ENCODE measurements around the gene MGME1. TPM values are rescaled to one million over a fixed set of nuclear protein-coding genes. Genes with fewer than 3 reads are reported as not detected.
"Not testable (repeated sequence)": the region's sequence is repeated elsewhere in the genome, so short reads cannot be mapped to it uniquely, and the experiment has no call there.

Gene MGME1
- total and polyA plus RNA-seq, 2 of the 13 experiments (the other 11 are each of a cell fraction or from before 2014, with no cell fraction given) = 36.7 to 66.6 TPM

DNA sequence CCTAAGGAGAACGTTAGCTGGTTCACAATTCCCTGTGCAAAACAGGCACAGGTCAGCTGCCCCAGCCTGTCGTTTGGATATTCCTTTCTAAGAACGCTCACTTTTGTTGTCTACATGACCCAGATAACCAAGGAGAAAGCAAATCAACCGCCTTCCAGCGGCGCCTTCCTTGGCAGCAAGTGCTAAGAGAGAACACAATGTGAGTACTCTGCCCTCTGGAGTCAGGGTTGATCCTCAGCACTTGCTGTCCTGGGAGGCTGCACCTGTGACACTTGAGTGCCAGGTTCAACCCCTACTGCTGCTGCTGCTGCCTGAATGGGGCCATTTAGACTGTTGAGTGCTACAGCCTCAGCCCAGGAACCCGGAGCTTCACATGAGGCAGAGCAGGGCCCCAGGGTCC is 52.1 kb downstream of the MGME1 start (continued):
- TF ChIP-seq SRSF9 (IDR thresholded peaks at IDR 0.05; ENCODE audit: borderline replicate concordance, insufficient read depth, low read depth, low read length, poor library complexity, severe bottlenecking) (no peak), THYN1 (CRISPR knock-in tag; IDR thresholded peaks at IDR 0.05; ENCODE audit: borderline replicate concordance, low read depth) (no peak), SRY (CRISPR knock-in tag; IDR thresholded peaks at IDR 0.05) (no peak), IKZF4 (CRISPR knock-in tag; IDR thresholded peaks at IDR 0.05; ENCODE audit: borderline replicate concordance, low read depth, not compliant biosample characterization) (no peak)
- TF ChIP-seq, protein P1, sequence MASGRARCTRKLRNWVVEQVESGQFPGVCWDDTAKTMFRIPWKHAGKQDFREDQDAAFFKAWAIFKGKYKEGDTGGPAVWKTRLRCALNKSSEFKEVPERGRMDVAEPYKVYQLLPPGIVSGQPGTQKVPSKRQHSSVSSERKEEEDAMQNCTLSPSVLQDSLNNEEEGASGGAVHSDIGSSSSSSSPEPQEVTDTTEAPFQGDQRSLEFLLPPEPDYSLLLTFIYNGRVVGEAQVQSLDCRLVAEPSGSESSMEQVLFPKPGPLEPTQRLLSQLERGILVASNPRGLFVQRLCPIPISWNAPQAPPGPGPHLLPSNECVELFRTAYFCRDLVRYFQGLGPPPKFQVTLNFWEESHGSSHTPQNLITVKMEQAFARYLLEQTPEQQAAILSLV (CRISPR knock-in tag; IDR thresholded peaks at IDR 0.05; ENCODE audit: borderline replicate concordance) = no peak
- TF ChIP-seq, protein P2, sequence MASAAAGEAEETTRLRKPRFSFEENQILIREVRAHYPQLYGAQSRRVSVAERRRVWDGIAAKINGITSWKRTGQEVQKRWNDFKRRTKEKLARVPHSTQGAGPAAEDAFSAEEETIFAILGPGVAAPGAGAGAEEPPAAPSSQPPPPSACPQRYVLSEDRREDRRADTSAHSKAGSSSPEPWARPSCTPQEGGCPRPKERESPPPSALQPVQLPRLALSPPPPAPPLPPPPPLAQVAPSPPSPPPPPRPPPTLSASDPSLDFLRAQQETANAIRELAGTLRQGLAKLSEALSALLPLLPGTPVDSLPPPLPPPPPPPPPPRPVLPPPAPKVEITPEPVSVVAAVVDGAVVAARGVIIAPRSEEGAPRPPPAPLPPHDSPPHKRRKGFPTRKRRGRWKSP (CRISPR knock-in tag; IDR thresholded peaks at IDR 0.05) = no peak

DNA sequence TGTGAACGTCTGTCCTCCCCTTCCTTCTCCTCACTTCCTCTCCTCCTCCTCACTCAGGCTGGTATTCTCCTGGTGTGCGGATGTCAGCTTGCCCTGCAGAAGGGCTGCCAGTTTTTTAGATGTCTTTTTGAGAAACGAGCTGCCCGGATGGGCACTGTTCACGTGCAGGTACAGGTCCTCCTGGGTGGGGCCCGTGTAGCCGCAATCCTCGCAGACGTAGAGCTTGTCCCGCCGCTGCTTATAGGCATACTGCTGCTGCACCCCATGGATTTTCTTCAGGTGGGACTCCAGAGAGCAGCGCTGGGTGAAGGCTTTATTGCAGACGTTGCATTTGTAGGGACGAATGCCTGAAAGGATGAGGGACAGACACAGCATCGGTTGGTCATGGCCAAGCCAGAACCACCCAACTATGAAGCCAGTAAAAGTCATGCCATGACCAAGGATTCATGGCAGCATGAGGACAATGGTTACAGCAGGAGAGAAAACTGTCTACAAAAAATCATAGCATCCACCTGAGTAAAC is 55.8 kb downstream of the MGME1 start:
- Histone ChIP-seq H3K9me3 (ENCODE audit: low read length) (no peaks in the 10 kb centered on the region), H3K36me3 (replicated peaks in 1 of 2; ENCODE audit: control insufficient read depth in 1 of 2, insufficient read depth in 2 of 2, low read length in 2 of 2) (no peaks in the 10 kb centered on the region), H3K9ac (ENCODE audit: insufficient read depth, low read depth, low read length) (no peak overlapping the region), H2AFZ (ENCODE audit: low read length) (no peak overlapping the region), H3K27me3 (ENCODE audit: control insufficient read depth in 1 of 2, insufficient read depth in 2 of 2, low read length in 2 of 2) (peaks cover 0 to 8% of the 10 kb centered on the region in 2 experiments; a peak in 2 of 5 replicates), H3K4me3 (replicated peaks in 1 of 3; ENCODE audit: insufficient read depth in 1 of 3, low read depth in 2 of 3, low read length in 3 of 3) (no peak overlapping the region), H4K20me1 (ENCODE audit: insufficient read depth, low read length) (no peaks in the 10 kb centered on the region), H3K4me2 (ENCODE audit: low read depth, low read length) (no peak overlapping the region), H3K79me2 (ENCODE audit: insufficient read depth, low read length) (no peaks in the 10 kb centered on the region), H3K27ac (ENCODE audit: extremely low read length, insufficient read depth, low read length) (no peak overlapping the region), H3K4me1 (ENCODE audit: insufficient read depth, low read length) (peaks cover 3% of the 10 kb centered on the region)
- in situ Hi-C loops (cut with HindIII; ENCODE audit: extremely low pct_ligation_motif_present, low pct_unique_long_range_greater_than_20kb) = no loop called here
- TF ChIP-seq NR2F1 (CRISPR knock-in tag; IDR thresholded peaks at IDR 0.05) (no peak), GFI1 (CRISPR knock-in tag; IDR thresholded peaks at IDR 0.05; ENCODE audit: borderline replicate concordance) (no peak), MAFF (IDR thresholded peaks at IDR 0.05; ENCODE audit: low read depth, low read length) (peak; percentile 57), MAFK (conservative IDR thresholded peaks at IDR 0.05 in 1 of 2, IDR thresholded peaks at IDR 0.05 in 1 of 2; ENCODE audit: low read length in 2 of 2) (peak; percentile 70 to 72)
- TF ChIP-seq, protein P3, sequence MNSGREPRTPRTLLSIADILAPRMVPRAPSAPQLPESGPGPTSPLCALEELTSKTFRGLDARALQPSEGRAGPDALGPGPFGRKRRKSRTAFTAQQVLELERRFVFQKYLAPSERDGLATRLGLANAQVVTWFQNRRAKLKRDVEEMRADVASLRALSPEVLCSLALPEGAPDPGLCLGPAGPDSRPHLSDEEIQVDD (CRISPR knock-in tag; IDR thresholded peaks at IDR 0.05; ENCODE audit: borderline replicate concordance) = no peak
- ChIA-PET CTCF (ENCODE audit: low intra/inter-chr PET ratio, low total read pairs) (no interaction called here), POLR2A (no interaction called here)
- FAIRE-seq = no peak
- WGBS (ENCODE audit: low lambda C conversion rate) = 51% methylated on average over 15 of the region's 15 CpGs
- no peak for DNase-seq (ENCODE audit: low spot score)
- intact Hi-C loops (cut with micrococcal nuclease; ENCODE audit: unreplicated experiment) = no loop called here
- BruUV-seq (replicated peaks) = no TSS peak
- no peak for ATAC-seq

DNA sequence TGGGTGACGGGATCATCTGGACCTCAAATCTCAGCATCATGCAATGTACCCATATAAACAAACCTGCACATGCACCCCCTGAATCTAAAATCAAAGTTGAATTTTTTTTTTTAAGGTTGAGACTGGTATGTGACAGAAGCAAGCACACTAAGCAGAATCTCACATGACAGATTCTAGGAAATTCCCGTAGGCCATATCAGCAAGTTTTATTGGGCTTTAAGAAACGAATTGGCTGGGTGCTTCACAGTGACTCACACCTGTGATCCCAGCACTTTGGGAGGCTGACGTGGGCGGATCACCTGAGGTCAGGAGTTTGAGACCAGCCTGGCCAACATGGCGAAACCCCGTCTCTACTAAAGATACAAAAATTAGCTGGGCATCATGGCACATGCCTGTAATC is 58.2 kb downstream of the MGME1 start:
- H3K27me3 ChIP-seq (ENCODE audit: control insufficient read depth in 1 of 2, insufficient read depth in 2 of 2, low read length in 2 of 2); ATAC-seq; BruUV-seq (replicated peaks); H4K20me1 ChIP-seq (ENCODE audit: insufficient read depth, low read length); in situ Hi-C loops (cut with HindIII; ENCODE audit: extremely low pct_ligation_motif_present, low pct_unique_long_range_greater_than_20kb); H3K9me3 ChIP-seq (ENCODE audit: low read length); CTCF ChIA-PET (ENCODE audit: low intra/inter-chr PET ratio, low total read pairs); DNase-seq (ENCODE audit: low spot score); H3K9ac ChIP-seq (ENCODE audit: insufficient read depth, low read depth, low read length); H2AFZ ChIP-seq (ENCODE audit: low read length); POLR2A ChIA-PET; H3K4me3 ChIP-seq (replicated peaks in 1 of 3; ENCODE audit: insufficient read depth in 1 of 3, low read depth in 2 of 3, low read length in 3 of 3); FAIRE-seq; intact Hi-C loops (cut with micrococcal nuclease; ENCODE audit: unreplicated experiment); H3K79me2 ChIP-seq (ENCODE audit: insufficient read depth, low read length); H3K4me2 ChIP-seq (ENCODE audit: low read depth, low read length); H3K36me3 ChIP-seq (replicated peaks in 1 of 2; ENCODE audit: control insufficient read depth in 1 of 2, insufficient read depth in 2 of 2, low read length in 2 of 2); H3K27ac ChIP-seq (ENCODE audit: extremely low read length, insufficient read depth, low read length): not testable (repeated sequence)
- 66% methylated on average over 7 of the region's 7 CpGs for WGBS (ENCODE audit: low lambda C conversion rate)
- H3K4me1 ChIP-seq (ENCODE audit: insufficient read depth, low read length) = peaks cover 26% of the 10 kb centered on the region

Data from HepG2 (cell line).